SIG-M5 treated with dmso at 0.1 percent for 504 hours (cell line): Measurements from ENCODE around the gene OR10G4.
"Not testable (repeated sequence)": the region's sequence is repeated elsewhere in the genome, so short reads cannot be mapped to it uniquely, and the experiment has no call there.

Experiments used
- DNase-seq: peaks from one replicate; lab custom pipeline; 2025; ENCODE audit not compliant: unreplicated experiment; lab: John Stamatoyannopoulos, UW

Gene OR10G4, protein sequence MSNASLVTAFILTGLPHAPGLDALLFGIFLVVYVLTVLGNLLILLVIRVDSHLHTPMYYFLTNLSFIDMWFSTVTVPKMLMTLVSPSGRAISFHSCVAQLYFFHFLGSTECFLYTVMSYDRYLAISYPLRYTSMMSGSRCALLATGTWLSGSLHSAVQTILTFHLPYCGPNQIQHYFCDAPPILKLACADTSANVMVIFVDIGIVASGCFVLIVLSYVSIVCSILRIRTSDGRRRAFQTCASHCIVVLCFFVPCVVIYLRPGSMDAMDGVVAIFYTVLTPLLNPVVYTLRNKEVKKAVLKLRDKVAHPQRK

GRCh38 chr11:124012697-124013096 is at the start of gene OR10G4:
Gene OR10G4, plus strand, starts transcription at chr11:124012997. Its CDS starts 2,578 bp downstream, at chr11:124015575.
- no peak for DNase-seq

DNA sequence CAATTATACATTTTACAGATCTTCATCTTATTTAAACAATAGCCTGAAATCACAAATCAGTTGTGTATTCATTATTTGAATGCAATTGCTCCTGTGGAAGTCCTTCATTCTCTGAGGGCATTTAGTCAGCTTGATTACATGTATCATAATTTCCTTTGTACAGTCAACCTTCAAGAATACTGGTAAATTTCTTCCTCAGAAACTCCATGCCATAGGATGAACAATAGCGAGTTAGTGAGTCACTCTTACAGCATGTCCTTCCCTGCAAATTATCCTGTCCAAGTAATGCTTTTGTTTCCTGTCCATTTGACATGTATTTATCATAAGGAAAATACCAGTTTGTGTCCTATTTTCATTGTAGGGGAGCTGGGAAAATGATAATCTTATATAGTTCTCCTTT is 39.0 kb upstream of the OR10G4 start:
- DNase-seq = no peak

DNA sequence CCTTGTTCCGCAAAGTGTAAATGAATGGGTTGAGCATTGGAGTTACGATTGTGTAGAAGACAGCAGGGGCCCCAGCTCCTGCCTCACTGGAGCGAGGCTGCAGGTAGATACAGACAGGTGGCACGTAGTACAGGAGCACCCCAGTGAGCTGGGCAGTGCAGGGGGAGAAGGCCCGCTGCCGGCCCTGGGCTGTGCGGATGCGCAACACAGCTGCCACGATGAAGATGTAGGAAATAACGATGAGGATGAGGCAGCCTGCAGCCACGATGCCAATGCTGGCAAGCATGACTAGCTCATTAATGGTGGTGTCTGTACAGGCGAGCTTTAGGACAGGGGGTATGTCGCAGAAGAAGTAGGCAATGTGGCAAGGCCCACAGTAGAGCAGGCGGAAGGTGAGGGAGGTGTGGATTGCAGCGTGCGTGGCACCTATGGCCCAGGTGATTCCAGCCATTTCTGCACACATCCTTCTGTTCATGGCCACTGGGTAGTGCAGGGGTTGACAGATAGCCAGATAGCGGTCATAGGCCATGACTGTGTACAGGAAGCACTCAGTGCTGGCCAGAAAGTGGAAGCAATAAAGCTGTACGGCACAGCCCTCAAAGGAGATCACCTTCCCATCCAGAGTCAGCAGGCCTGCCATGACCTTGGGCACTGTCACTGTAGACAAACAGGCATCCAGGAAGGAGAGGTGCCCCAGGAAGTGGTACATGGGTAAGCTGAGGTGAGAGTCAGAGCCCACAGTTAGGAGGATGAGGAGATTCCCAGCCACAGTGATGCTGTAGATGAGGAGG is 35.8 kb upstream of the OR10G4 start:
- no peak for DNase-seq

DNA sequence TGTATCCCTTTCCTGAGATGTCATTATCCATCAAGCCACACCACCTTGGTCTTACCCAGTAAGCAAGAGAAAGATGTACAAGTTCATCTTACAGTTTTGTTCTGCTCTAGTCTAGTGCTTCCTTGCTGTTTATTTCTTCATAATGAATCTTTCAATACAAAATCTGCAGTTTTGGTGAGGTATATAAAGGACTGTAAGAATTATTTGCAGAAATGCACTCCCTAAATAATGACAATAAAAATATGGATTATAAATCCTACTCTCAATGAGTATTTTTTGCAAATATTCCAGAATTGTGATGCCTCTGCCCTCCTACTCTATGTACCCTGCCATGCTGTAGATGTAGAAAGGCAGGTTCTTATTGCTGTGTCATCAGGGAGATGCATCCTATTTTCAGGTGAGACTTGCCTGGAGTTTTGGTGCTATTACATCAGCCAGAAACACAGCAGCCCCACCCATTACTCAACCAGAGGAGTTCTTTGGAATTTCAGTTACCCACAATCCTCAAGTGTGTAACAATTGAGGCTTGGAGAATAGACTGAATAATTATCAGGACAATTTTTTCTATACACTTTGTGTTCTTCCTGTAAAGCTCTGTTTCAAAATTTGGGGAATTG is 35.0 kb upstream of the OR10G4 start, which contains the start of gene OR10S1:
Gene OR10S1, minus strand, starts transcription at position 51 of the 617 bp plus-strand sequence. CDS start 117 bp downstream, outside the sequence.
- no peak for DNase-seq

- no peak for DNase-seq
Measured at GRCh38 chr11:123979311-123979710, 33.5 kb upstream of the OR10G4 start.

DNA sequence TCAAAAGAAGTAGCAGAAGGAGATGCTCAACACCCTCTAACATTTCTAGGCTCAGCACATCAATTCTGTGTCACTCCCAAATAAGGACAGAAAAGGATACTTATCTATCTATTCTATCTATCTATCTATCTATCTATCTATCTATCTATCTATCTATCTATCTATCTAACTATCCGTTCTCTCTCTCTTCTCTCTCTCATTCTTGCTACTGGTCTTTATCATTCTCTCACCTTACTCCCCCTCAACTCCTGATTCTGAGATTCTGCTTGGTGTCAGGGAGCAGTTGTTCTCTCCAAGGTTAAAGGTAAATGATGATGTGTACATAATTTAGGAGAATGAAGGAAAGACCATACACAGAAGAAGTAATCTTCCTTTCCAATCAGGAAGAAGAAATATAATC is 17.7 kb upstream of the OR10G4 start, which contains the start of gene OR10G6:
Gene OR10G6, minus strand, starts transcription at position 43 of the 400 bp plus-strand sequence. Its CDS starts 0 bp downstream, at position 43.
- no peak for DNase-seq

DNA sequence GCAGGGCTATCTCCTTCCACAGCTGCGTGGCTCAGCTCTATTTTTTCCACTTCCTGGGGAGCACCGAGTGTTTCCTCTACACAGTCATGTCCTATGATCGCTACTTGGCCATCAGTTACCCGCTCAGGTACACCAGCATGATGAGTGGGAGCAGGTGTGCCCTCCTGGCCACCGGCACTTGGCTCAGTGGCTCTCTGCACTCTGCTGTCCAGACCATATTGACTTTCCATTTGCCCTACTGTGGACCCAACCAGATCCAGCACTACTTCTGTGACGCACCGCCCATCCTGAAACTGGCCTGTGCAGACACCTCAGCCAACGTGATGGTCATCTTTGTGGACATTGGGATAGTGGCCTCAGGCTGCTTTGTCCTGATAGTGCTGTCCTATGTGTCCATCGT is 3.0 kb downstream of the OR10G4 start:
- DNase-seq = not testable (repeated sequence)

DNA sequence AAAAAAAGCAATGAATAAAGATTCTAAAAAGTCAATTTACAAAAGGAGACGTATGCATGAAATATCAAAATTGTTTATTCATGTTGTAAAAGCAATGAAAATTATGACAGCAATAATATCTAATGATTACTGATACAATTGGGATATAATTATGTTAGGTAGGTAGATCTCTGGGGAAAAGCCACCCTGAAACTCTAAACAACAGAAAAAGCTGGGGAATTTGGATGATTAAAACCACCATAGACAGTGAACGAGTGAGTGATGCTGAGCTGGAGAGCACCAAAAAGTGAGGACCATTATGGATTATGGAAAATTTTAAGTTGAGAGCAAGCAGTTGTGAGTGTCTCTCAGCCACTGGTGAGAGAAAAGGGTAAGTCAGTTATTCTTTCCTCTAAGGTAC is 13.7 kb downstream of the OR10G4 start, which contains the start of gene OR10G8:
Gene OR10G8, plus strand, starts transcription at position 301 of the 400 bp plus-strand sequence. CDS start 2,825 bp downstream, outside the sequence.
- DNase-seq = no peak

DNA sequence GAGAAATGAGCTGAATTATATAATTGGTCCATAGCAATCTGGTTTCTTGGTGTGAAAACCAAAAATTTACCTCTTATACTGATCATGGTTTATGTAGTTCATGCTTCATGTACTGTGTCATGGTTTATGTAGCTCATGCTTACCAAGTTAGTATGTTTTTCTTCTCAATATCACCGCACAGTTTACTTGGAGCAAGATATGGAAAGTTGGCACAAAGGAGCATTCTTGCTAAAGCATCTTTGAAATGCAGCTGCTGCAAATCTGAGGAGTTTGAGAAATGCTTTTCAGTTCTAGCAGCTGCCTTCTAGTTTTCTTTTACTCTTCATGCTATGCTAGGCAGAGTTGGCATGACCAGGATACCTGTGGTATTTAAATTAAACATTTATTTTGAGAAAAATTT is 23.9 kb downstream of the OR10G4 start:
- no peak for DNase-seq

DNA sequence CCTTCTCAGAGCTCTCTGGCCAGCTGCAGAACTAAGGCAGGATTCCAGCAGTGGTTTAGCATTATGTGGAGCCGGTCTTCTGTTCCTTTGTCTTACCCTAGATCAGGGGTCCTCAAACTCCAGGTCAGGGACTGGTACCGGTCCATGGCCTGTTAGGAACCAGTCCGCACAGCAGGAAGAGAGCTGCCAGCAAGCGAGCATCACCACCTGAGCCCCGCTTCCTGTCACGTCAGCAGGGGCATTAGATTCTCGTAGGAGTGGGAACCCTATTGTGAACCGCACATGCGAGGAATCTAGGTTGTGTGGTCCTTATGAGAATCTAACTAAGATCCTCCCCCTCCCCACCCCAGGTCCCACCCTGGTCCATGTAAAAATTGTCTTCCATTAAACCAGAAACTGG is 26.8 kb downstream of the OR10G4 start:
- no peak for DNase-seq

DNA sequence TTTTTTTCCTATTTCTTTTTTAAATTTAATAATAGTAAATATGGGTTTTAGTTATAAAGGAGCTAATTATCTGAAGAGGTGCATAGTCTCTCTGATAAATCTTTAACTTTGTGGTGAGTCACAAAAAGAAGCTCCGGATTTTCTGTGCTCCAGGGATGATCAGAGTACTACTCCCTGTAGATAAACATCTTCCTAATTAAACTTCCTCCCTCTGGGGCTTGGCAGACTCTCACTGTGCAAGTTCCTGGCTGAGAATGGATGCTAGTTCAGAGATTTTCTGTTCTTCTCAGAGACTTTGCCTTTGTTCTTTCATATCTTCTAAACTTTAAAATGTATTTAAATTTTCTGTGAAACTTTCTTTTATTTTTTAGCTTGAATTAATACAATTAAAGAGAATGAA is 28.5 kb downstream of the OR10G4 start, which contains the start of gene OR10G7:
Gene OR10G7, minus strand, starts transcription at position 72 of the 400 bp plus-strand sequence. CDS start 2,324 bp downstream, outside the sequence.
- DNase-seq = no peak

- DNase-seq = no peak
Measured at GRCh38 chr11:124043420-124043819, 30.6 kb downstream of the OR10G4 start.

GRCh38 chr11:124050748-124051147 is 38.0 kb downstream of the OR10G4 start:
- no peak for DNase-seq

- DNase-seq = no peak
Measured at GRCh38 chr11:124052966-124053365, 40.2 kb downstream of the OR10G4 start.
